MM.1S (cell line): ENCODE measurements around the gene ATP13A3.

Experiments
- EZH2 ChIP-seq: fragments of 300-600 bp; sonication (generic); optimal IDR thresholded peaks from 2 replicates; pipeline ENCODE3; 2017; ENCODE audit warnings: low read depth, mild to moderate bottlenecking, antibody characterized with exemption, low read length, mixed read lengths
- EZH2phosphoT487 ChIP-seq: fragments of 300-600 bp; sonication (generic); IDR thresholded peaks from 2 replicates; pipeline ENCODE4 v1.6.1; 2018; ENCODE audit warnings: antibody characterized with exemption, low read length
- TF ChIP-seq, protein P1 (sequence below): fragments of 300-600 bp; sonication (generic); IDR thresholded peaks from 2 replicates; pipeline ENCODE4 v1.5.1; 2016; ENCODE audit warnings: antibody characterized with exemption, low read length, mixed read lengths

DNA sequence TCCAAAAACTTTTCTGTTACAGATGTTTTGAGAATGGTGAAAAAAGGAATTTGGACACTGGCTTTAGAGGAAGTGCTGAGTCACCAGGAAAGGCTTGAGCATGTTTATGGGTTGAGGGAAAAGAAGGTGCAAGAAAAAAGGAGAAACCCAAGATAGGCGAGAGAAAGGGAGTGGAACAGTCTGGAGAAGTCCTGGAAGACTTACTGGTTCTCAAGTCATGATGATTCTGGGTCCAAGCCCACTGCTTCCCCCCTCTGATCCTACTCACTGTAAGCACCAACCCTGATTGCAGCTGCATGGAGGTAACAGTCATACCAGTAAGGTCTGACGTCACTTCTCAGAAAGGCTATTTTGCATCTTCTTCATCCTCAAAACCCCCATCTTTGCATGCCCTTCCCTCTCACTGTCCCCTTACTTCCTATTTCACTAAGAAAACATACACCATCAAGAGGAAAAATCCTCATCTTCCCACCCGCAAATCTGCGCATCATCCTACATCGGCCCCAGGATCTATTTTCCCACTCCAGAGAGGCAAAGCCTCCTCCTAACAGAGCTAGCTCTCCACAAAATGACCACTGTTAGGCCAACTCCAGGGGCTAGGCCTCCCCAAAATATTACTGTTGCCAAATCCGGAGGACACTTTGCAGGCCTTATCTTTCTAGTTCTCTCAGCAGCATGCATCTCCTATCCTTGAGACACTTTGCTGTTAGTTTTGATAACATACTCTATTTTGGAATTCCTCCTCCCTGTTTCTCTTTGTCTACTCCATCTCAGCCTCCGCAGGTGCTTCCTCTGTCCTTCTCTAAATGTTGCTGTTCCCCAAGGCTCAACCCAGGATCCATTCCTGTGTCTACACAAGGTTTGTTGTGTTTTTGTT lies 3.2 kb upstream of the ATP13A3 start:
- TF ChIP-seq, protein P1, sequence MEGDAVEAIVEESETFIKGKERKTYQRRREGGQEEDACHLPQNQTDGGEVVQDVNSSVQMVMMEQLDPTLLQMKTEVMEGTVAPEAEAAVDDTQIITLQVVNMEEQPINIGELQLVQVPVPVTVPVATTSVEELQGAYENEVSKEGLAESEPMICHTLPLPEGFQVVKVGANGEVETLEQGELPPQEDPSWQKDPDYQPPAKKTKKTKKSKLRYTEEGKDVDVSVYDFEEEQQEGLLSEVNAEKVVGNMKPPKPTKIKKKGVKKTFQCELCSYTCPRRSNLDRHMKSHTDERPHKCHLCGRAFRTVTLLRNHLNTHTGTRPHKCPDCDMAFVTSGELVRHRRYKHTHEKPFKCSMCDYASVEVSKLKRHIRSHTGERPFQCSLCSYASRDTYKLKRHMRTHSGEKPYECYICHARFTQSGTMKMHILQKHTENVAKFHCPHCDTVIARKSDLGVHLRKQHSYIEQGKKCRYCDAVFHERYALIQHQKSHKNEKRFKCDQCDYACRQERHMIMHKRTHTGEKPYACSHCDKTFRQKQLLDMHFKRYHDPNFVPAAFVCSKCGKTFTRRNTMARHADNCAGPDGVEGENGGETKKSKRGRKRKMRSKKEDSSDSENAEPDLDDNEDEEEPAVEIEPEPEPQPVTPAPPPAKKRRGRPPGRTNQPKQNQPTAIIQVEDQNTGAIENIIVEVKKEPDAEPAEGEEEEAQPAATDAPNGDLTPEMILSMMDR, result no peak
- TF ChIP-seq EZH2 (no peak), EZH2phosphoT487 (no peak)
